ENCODE results near the gene CDS2. TPM values are rescaled to one million over a fixed set of nuclear protein-coding genes. Genes with fewer than 3 reads are reported as not detected.

The CDS2 gene
- total RNA-seq, 1 experiment from 2014 or later = 21.9 TPM

DNA sequence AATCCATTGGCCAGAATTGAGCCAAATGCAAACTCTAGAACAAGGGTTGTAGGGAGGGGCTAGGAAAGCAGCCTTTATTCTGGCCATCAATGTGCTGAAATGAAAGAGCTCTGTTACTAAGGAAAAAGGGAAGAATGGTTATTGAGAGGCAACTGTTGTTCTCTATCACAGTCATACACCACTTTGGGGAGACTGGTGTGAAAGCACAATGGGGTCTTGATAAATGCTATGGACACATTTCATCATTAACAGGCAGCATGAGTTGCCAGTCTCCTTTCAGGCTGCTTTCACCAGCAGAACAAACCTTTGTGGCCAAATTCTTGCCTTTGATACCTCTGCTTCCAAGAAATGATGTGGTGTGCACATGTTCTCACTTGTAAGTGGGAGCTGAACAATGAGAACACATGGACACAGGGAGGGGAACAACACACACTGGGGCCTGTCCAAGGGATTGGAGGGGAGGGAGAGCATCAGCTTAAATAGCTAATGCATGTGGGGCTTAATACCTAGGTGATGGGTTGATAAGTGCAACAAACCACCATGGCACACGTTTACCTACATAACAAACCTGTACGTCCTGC, 86.2 kb downstream of the CDS2 start:
- DNase-seq (ENCODE audit: low spot score) = no peak

DNA sequence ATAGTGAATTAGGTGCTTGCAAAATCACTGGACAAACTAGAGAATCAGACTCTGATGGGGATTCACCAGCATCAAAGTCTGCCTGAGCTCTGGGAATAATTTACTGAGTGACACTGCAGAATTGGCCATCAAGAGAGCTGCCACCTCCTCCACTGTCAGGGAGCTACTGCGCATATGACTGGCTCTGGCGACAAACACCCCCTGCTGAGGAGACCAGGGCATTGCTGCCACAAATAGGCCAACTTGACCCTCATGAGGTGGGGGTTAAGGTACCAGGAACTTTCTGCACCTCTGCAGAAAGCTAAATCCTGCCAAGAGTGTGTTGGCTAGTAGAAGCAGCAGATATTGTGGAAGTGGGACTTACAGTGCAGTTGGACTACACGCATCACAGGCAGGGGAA, 88.0 kb downstream of the CDS2 start:
- DNase-seq (ENCODE audit: low spot score) = no peak

DNA sequence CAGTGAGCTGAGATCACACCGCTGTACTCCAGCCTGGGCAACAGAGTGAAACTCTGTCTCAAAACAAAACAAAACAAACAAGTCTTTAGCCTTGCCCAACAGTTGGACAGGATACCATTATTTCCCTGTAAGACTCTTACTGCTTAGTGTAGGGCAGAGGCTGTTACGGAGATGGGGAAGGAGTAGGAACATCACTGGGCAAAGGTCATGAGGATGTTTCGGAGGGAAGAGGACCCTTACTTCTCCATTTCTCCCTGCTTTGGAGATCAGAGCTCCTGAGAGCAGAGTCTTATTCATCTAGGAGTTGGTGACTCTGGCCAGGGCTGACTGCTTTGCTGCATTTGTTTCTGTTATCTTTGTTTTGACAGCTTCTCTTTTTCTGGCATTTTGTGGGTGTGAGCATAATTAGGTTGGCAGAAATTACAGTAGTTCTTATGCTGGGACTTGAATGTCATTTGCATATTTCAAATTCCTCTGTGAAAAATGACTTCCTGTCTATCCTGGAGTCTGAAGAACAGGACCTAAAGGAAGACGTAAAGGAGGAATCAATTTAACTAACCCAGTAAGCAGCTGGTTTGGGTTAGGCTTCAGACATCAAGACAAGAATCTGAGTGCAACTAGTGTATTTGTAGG, 89.0 kb downstream of the CDS2 start:
- DNase-seq (ENCODE audit: low spot score) = peak; percentile 58

DNA sequence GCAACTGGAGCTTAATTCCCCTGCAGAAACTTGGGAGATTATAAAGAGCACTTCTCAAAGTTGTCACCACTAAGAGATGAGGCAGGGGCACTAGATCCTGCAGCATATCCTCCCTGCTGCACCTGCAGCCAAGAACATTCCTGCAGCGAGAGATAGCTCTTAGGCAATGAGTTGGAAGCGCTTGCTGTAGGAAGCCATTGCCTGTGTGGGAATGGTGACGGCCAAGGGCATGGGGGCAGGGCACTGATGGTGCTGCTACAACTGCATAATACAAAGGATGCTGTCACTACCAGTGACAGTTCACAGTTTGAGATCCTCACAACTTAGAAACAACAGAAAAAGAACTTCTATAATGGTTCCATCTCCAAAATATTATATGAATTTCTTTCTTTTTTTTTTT, 89.9 kb downstream of the CDS2 start:
- DNase-seq (ENCODE audit: low spot score) = no peak

DNA sequence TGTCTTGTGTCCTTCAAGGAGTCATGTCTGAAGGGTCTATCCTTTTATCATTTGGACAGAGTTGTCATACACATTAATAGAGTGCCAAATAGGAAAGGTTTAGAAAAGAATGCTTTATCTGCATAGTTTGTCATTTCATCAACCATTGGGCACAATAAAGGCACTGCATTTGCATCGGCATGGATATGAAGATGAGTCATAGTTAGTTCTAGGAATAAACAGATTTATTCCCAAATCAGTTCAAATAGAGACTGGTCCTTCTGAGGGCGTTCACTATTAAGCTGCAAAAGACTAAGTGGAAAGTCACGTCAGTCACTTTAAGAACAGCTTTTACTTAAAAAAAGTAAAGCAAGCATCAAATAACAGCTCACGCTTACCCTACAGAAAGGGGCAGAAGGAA, 90.8 kb downstream of the CDS2 start:
- no peak for DNase-seq (ENCODE audit: low spot score)

DNA sequence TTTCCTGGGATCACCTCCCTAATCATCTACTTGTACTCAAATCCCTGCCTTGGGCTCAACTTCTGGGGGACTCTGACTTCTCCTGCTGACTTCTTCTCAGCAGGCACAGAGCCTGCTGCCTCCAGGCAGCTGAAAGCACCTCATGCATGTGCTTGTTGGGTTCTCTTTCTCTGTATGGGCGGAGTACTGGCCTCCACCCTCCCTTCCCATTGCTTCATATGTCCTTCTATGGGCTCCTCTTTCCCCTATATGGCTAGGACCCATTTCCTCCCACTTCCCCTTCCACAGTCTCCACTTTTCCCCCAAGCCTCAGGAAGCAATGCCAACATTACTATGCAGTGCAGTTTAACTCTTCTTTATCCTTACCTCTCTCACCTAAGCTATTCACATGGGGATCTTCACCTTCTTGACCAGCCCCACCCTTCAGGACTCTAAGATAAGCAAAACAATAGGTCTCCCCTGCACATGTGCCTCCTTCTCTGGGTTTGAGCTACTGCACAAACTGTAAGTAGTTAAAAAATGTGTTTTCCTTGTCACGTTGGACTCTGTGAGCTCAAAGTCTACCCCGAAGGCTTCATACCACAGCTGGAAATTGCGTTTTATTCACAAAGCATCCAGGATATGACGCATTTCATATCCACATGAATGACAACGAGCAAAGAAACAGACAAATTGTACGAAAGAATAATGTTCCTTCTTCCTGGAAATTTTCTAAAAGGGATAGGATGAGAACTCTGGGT, 93.7 kb downstream of the CDS2 start:
- no peak for DNase-seq (ENCODE audit: low spot score)

DNA sequence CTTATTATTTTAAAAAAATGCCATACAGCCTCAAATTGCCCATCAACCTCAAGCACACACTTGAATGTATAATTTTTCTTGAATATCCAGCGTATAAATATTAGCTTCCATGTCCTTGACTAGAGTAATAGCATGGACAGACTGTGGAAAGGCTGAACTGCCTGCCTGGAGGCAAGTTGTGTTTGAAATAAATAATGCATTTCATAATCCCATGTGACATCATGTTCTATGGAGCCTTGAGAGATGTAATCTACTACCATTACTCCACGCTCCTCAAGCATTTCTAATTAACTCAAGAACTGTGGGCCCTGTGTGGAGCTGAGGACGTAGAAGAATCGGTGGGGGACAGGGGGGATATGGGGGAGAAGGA, 94.2 kb downstream of the CDS2 start:
- no peak for DNase-seq (ENCODE audit: low spot score)

DNA sequence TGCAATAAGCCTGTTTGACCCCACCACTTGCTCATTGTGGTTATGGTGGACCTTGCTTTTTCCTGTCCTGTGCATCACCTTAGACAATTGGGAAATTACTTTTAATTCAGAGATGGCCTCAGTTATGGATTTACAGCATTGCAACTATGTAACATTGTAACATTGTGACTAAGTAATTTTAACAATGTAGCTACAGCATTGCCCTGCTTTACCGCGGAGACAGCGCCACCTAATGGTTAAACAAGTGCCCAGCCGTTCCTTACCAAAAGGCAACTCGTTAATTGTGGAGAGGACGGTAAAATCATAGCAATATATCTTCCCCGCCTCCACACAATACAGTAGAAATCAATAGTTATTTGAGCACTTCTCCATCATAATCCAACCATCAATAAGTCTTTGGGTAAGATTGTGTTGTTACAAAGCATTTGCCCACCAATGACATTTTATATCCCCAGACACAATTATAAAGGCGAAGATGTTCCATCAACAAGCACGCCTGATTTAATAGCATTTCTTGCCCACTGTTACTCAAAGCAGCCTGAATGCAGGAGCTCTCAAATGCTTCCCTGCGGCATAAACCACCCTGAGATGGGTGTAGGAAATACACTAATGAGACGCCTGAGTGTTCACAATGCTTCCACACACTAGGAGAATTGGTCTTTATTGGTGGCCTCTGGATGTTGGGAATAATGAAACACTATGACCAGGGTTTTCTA, 96.3 kb downstream of the CDS2 start:
- DNase-seq (ENCODE audit: low spot score) = peak; percentile 64

DNA sequence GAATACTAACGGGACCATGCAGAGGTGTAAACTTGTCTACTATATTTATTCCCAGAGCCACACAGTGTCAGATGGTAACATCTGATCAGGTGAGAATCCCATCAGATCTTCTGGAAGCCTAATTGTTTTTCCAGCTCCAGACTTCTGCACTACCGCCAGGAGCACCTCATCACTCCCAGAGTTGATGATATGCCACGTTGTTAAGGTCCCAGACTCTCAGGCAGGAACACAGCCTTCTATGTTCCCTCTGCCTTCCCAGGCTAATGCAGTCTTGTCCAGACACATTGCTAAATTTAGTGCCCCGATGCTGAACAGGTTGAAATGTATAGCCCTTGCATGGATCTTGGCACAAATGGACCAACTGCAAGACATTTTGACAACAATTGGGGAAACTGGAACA, 103.7 kb downstream of the CDS2 start:
- DNase-seq (ENCODE audit: low spot score) = no peak

DNA sequence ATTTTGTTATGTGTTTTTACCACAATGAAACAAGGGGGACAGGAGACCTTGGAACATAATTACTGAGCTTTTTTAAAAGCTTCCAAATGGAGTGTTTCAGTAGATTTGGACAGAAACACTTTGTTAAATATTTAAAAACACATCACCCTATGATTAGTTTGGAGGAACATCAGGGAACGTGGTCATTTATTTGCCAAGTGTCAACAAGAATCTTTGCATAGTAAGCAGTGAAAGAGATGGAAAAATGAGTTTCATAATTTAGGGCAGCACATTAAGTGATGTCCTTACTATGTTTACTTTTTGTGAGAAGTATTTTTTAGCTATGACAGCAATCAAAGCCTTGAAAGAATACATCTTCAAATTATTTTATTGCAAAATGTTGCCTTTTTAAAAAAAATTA, 107.3 kb downstream of the CDS2 start:
- DNase-seq (ENCODE audit: low spot score) = no peak

DNA sequence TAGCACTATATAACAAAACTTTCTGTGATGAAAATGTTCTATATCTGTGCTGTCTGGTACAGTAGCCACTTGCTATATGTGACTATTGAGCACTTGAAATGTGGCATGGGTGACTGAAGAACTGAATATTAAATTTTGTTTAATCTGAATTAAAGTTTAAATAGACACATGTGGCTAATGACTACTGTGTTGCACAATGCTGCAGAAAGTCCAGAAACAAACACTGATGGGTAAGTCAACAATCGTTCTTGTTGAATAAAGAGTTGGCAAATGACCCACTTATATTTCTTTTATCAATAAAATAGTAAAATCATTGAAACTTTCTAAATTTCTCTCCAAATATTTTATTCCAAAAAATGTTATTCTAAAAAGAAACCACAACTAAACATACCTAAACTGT, 108.2 kb downstream of the CDS2 start:
- no peak for DNase-seq (ENCODE audit: low spot score)

Other genes with a start within 250 kb of the CDS2 start
- 22.9 and 25.6 TPM in 2 replicates for gene SLC23A2, start 125.5 kb upstream of the CDS2 start, total RNA-seq (2014; rRNA removed; shearing (Covaris generic))
- gene TMEM230, start 13.9 kb upstream of the CDS2 start, total RNA-seq (2014; rRNA removed; shearing (Covaris generic)) = 129 and 146 TPM in 2 replicates
- 524 and 529 TPM in 2 replicates for gene PCNA, start 7.0 kb upstream of the CDS2 start, total RNA-seq (2014; rRNA removed; shearing (Covaris generic))
- gene PROKR2, start 189.9 kb downstream of the CDS2 start, total RNA-seq (2014; rRNA removed; shearing (Covaris generic)) = not detected in 2 replicates